ENCODE measurements around the gene KCNQ1. TPM values are rescaled to one million over a fixed set of nuclear protein-coding genes. Genes with fewer than 3 reads are reported as not detected.

Gene KCNQ1
- total RNA-seq, 1 donor from 2014 or later: 43.0 TPM

DNA sequence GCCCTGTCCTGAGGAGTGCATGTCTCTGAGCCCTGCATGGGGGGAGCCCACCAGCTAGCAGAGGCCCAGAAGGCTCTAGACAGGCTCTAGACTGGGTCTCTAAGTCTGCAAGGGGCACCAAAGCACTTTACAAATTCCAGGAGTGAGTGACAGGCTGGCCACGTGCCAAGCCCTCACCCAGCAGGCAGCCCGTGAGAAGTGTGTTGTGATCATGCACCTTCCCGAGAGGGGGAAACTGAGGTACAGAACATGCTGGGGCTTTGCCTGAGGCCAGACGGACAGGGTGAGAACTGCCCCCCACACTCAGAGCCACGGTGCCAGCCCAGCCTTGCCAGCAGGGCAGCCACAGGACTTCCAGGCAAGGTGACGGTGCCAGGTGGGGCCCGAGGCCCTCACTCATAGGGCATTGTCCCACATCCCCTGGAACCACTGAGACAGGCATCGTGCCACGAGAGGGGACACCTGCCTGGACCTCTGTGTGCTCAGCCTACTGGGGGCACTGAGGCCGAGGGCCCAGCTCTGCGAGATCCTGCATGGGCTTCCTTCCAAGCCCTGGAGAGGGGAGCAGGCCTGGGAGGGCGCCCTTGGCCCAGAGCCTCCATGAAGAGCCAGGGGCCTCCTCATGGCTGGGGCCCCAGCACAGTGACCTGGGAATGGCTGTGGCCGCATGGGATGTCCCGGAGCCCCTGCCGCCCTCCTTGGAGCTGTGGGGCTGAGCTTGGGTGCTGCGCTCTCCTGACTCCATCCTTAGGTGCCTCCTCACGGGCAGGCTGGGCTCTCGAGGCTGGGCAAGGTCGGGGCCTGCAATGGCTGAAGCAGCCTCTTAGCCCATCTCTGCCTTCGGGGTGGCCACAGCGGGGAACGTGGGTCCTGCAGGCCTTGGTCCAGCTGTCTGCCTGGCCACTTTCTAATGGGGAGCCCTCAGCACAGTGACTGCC lies 133.5 kb downstream of the KCNQ1 start:
- peak; percentile 72 for DNase-seq (ENCODE audit: low spot score)
- intact Hi-C loops (cut with DNase I): no loop called here

DNA sequence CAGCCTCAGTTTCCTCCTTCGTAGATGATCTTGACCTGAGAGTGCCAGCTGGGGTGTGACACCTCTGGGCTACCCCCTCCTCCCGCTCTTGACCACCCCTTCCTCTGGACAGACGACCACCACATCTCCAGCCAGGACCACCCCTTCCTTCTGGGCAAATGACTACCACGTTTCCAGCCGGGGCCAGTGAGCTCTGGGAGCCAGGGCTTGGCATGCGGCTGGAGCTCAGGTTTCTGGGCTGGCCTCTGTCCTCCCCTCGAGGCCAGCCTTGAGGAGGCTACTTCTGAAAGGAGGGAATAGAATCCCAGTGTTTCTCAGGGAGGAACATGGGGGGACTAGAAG lies 134.1 kb downstream of the KCNQ1 start:
- intact Hi-C loops (cut with DNase I): no loop called here
- no peak for DNase-seq (ENCODE audit: low spot score)

DNA sequence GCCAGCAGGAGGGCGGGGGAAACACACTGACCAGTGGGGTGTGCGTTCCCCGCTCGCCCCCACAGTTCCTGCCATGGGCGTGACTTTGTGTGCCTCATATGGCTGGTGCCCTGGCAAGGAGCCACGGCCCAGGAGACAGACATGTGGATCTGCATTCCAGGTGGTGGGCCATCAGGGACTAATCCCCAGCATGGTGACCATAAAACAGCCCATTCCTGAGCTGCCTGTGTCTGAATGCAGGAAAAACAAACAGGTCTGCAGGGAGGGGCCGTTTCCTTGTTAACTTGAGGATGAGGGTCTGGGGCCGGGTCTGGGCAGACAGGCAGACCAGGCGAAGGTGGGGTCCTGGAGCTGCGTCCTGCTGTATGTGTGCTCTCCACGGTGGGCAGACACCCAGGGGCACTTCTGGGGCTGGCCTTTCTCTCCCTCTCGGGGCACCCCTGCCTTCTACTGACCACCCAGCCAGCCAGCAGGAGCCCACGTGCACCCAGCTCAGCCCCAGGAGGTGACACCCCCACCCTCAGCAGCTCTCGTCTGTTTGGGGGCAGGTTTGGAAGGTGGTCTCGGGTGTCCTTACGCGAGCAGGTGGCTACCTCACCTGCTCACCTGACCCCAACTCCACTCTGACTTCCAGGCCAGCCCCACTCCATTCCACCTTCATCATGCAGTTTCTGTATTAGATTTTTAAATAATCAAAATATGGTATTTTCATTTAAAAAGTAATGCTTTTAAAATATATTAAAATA lies 134.7 kb downstream of the KCNQ1 start:
- intact Hi-C loops (cut with DNase I): no loop called here
- DNase-seq (ENCODE audit: low spot score): peak; percentile 74

DNA sequence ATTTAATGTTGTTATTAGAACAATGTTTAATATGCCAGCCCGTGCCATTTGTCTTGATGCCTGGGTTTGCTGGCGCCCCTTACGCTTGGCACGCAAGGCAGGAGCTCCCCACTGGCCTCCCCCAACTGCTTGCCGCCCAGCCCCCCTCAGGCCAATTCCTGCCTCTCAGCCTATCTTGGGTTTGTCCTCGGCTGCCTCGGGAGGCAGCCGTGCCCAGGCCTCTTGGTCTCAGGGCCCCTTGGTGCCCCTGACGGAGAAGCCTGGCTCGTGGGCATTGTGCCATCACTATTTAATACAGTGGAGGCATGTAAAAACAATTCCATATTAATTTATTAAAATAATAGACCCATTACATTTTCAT lies 135.2 kb downstream of the KCNQ1 start:
- DNase-seq (ENCODE audit: low spot score): peak; percentile 50
- intact Hi-C loops (cut with DNase I): no loop called here

DNA sequence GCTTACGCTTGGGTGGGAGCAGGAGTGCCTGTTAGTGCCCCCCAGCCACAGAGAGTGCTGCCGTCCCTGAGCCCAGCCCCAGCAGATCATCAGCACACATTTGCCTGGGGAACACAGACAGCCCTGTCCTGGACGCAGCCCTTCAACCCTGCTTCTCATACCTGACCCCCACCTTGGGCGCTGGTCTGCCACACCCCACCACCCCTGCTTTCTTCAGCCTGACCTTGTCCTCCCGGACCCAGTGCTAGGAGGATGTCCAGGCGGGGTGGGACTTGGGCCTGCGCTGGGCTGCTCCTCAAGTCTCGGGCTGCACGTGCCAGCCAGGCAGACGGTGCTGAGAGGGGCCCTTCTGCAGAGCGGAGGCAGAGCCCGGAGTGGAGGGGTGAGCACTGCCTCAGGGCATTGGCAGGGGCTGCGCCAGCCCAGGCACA lies 135.8 kb downstream of the KCNQ1 start:
- DNase-seq (ENCODE audit: low spot score): peak; percentile 66
- intact Hi-C loops (cut with DNase I): no loop called here

DNA sequence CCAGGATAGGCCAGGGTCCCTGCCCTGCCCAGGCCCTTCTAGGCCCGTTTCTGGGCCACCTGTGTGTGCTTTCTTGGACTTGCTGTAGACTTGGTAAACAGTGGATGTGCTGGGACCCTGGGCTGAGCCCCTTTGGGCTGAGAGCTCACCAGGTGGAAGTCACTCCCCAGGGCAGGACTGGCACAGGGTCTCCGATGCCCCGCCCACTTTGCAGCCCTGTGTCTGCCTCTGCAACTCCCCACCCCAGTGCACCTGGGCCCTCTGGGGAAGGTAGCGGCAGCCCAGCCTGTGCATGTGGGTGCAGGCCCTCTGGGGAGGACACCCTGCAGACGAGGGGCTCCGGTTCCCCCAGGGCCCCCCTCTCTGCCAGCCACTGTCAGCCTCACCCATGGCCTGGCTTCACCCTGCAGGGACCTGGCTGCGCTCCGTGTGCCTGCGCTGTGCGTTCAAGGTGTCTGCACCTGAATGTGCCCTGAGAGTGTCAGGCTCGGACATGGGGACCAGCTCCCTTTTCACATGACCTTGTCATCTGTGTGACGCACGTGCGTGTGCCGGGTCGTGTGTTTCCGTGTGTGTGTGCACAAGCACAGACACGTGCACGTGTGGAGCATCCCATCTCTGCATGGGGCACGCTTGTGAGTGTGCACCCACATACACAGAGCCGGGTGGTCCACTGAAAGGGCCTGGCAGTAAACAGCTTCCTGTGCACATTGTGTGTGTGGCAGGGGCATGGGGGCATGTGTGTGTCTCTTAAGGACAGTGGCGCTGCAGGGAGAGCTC lies 136.5 kb downstream of the KCNQ1 start:
- DNase-seq (ENCODE audit: low spot score): peak; percentile 60
- intact Hi-C loops (cut with DNase I): no loop called here

DNA sequence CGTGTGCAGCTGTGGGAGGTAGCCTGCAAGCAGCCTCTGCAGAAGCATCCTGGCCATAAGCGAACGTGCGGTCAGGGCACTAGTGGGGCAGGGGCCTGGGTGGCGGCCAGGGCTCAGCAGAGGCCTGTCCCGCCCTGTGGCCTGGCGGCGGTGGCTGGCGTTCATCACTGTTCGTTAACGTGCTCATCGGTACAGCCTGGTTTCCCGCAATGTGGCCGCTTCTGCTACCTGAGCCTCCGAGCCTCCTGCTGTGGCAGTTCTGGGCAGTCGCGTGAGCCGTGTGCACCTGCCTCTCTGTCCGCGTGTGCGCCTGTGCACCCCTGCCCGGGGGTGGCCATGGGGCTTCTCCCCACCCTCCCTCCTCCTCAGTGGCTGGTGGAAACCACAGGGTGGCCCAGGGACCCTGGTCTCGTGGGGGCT lies 137.1 kb downstream of the KCNQ1 start:
- peak; percentile 67 for DNase-seq (ENCODE audit: low spot score)
- intact Hi-C loops (cut with DNase I): no loop called here

DNA sequence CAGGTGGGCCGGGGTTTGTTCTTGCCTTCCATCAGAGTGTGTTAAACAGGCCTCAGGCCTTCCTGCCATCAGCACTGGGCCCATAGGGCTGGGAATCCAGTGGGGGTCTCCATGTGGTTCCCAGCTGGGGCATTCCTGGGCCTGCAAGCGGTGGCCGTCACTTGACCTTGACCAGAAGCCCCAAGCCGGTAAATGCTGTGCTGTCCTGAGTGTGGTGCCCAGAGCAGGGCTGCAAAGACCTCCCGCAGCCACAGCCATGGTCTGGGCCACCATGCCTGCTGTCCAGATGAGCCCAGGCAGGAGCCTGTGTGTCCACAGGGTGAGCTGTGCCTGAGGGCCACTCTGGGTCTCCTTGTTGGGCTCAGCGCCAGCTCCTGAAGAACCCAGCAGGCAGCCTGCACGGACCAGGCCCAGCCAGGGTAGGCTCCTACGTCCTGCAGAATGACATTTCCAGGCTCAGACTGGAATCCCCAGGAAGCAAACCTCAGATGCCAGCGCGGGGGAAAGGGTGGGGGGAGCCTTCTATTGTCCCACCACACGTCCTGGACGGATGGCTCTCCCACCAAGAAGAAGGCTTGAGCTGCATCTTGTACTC lies 137.6 kb downstream of the KCNQ1 start:
- intact Hi-C loops (cut with DNase I): no loop called here
- DNase-seq (ENCODE audit: low spot score): peak; percentile 66

DNA sequence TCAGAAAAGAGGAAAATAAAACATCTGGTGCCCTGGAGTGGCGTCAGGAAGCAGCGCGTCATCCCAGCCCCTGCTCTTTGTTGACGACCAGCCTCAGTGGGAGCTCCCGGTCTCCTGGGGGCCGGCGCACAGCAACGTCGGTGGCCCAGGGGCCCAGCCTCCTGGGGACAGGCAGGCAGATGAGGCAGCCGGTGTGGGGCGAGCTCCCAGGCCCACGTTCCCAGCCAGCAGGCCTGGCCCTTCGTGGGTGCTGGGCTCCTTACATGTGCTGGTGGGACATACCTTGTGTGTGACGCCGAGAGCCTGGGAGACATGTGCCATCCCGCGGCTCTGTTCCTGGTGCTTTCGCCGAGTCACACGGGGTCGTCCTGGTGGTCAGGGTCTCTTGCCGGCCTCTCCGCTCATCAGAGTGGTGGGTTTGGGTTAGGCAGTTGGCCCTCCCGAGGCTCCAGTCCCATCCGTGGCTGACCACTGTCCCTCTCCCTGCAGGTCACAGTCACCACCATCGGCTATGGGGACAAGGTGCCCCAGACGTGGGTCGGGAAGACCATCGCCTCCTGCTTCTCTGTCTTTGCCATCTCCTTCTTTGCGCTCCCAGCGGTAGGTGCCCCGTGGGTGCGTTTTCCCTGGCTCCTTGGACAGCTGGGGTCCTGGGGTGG lies 138.3 kb downstream of the KCNQ1 start:
- intact Hi-C loops (cut with DNase I): no loop called here
- DNase-seq (ENCODE audit: low spot score): peak; percentile 70

DNA sequence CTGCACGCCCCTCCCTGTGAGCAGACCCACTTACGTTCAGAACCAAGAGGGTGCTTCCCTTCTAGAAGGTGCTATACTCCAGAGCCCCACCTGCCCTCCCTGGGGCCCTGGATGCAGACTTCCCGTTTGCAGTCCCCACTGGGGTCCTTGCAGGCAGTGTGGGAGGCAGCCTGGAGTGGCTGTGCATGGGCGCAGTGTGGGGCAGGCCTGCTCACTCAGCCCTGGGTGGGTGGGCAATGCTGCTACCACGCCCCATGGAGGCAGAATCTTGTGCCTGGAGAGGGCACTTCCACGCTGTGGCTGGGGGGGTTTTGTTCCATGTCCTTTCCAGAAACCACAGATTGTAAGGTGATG lies 138.8 kb downstream of the KCNQ1 start:
- no peak for DNase-seq (ENCODE audit: low spot score)
- intact Hi-C loops (cut with DNase I): no loop called here

DNA sequence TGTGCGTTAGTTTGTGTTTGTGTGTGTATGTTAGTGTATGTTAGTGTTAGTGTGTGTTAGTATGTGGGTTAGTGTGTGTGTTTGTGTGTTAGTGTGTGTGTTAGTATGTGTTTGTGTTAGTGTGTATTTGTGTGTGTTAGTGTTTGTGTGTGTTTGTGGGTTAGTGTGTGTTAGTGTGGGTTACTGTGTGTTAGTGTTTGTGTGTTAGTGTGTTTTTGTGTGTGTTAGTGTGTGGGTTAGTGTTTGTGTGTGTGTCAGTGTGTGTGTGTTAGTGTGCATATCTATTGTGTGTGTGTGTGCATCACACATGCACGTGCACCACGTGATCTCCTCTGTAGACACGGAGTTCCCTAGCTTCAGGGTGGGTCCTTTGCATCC lies 139.6 kb downstream of the KCNQ1 start:
- no peak for DNase-seq (ENCODE audit: low spot score)
- intact Hi-C loops (cut with DNase I): no loop called here

DNA sequence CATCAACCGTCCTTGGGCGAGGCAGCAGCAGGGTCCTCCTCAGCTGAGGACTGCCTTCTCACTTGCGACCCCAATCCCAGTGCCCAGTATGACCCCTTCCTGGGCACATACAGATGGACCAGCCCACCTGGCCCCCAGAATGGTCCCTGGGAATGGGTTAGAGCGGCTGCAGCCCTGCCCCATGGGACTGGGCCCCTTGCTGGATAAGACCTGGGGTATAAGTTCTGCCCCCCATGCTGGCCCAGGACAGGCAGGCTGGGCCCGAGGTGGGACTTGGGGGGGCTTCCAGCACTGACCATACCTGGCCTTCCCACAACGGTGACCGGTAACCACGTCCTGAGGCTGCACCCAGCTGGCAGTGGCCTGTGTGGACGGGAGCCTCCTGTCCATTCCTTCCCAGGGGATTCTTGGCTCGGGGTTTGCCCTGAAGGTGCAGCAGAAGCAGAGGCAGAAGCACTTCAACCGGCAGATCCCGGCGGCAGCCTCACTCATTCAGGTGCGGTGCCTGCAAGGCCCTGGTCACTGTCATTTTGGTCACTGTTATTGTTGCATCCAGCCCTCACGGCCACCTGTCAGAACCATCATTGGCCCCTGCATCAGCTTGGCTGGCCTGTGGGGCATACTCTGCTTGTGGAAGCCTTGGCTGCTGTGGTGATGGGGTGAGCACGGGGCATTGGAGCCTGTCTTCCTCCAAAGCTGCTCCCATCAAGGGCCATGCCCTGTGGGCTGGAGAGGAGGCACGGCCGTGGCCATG lies 140.2 kb downstream of the KCNQ1 start:
- peak; percentile 58 for DNase-seq (ENCODE audit: low spot score)
- intact Hi-C loops (cut with DNase I): no loop called here

DNA sequence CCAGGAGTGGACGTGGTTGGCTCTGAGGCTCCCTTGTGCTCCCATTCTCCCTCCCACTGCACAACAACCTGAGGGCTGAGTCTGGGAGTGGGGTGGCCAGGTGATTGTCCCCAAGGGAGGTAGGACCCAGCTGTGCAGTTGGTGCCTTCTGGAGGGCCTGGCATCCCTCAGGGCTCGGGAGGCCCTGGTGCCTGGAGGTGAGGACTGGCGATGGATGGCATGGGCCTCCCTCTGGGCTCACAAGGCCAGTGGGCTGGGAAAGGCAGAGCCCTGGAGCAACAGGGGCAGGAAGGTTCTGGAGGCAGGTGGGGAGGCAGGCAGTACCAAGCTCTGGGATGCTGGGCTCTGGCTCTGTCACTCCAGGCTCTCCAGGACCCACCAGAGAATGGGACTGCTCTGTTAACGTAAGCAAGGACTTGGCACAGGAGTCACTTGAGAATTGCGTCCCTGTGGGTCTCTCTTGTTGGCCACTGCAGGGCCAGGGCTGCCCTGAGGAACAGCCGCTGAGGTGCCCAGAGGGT lies 140.8 kb downstream of the KCNQ1 start:
- intact Hi-C loops (cut with DNase I): no loop called here

DNA sequence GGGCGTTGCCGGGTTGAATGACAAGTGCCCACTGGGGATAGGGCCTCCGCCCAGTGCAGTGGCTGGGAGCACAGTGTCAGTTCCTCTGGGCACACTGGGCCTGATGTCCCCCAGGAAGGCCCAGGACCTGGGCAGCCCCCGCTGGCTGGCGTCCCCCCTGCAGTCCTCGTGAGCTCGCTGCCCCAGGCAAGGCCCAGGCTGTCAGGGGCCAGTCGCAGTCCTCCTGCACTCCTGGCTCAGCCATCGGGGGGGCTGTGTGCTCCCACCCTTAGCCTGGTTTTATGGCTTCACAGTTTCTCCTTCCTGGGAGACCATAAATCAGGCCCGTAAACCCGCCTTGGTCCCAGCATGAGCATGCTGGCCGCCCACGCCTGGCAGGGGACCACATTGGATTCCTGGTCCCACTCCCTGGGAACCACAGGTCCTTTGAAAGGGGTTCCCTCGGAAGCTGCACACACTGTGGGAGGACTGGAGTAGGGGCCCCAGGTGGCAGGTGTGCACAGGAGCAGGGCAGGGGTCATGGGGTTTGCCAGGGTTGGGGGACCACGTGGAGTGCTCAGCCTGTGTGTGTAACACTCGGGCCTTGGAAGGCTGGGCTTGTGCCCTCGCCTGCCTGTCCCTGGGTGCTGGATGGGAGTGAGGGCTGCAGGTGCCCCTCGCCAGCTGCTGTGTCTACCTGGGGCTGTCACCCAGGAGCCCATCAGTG lies 141.4 kb downstream of the KCNQ1 start:
- peak; percentile 61 for DNase-seq (ENCODE audit: low spot score)
- intact Hi-C loops (cut with DNase I): no loop called here

More for the DNA sequence above, 140.8 kb downstream of the KCNQ1 start:
- DNase-seq (ENCODE audit: low spot score): peak; percentile 66

DNA sequence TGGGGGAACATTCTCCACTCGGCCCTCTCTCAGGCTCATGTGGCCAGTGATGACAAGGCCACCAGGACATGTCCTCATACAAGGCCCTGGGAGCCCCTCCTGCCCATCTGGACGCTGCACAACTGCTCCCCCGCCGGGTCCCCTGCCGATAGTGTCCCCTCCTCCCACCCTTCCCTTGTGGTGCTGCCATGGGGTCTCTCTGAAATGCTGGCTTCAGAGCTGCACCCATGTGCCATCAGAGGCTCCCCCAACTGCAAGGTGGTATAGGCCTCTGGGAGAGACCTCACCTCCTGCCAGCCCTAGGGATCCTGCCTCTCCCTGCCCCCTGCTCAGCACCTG lies 142.0 kb downstream of the KCNQ1 start:
- intact Hi-C loops (cut with DNase I): no loop called here
- no peak for DNase-seq (ENCODE audit: low spot score)

DNA sequence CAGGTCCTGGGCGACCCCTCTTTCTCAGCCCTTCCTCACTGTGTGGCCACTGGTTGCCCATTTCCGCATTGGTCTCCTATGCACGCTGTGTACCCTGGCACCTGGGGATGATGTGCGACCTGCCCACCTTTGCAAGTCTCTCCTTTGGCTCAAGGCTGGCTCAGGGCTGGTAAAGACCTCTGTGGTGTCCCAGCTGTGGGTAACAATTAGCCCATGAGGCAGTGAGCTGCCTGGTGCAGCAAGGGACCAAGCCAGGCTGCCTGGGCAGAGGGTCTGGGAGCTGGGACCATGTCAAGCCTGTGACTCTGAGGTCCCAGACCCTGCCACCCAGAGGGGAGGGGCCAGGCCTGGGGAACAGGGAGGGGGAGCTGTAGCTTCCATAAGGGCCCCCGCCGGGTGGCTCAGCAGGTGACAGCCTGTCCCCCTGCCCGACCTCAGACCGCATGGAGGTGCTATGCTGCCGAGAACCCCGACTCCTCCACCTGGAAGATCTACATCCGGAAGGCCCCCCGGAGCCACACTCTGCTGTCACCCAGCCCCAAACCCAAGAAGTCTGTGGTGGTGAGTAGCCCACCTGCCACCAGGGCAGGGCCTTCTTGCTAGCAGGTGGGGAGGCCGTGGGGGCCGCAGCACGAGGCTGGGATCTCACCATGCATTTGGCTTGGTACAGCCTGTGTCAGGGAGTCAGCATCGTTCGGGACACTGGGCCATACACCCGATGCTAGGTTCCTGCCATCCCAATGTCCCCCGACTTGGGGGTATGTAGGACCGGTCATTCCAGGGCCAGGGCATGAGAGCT lies 142.5 kb downstream of the KCNQ1 start:
- peak; percentile 69 for DNase-seq (ENCODE audit: low spot score)
- intact Hi-C loops (cut with DNase I): no loop called here

Measured in cardiac septum (tissue), 1 donor.